ENCODE results near the gene SORL1-AS1.

The SORL1-AS1 gene

GRCh38 chr11:121451178-121451985 is 1.4 kb downstream of the SORL1-AS1 start:
- 0 out of 2 replicates have a peak, but pooled peaks have one; percentile 13 for TF ChIP-seq GATA2 (IDR thresholded peaks at IDR 0.05; ENCODE audit: low read depth, low read length)
- no peak for TF ChIP-seq GATA3 (IDR thresholded peaks at IDR 0.05; ENCODE audit: low read depth, low read length)

- no peak for TF ChIP-seq GATA2 (IDR thresholded peaks at IDR 0.05; ENCODE audit: low read depth, low read length)
- no peak for TF ChIP-seq GATA3 (IDR thresholded peaks at IDR 0.05; ENCODE audit: low read depth, low read length)
These were observed 2.4 kb downstream of the SORL1-AS1 start for GRCh38 chr11:121450401-121450800.

GRCh38 chr11:121449626-121450025 is 3.1 kb downstream of the SORL1-AS1 start:
- TF ChIP-seq GATA2 (IDR thresholded peaks at IDR 0.05; ENCODE audit: low read depth, low read length), result no peak
- TF ChIP-seq GATA3 (IDR thresholded peaks at IDR 0.05; ENCODE audit: low read depth, low read length), result no peak

- no peak for TF ChIP-seq GATA3 (IDR thresholded peaks at IDR 0.05; ENCODE audit: low read depth, low read length)
- no peak for TF ChIP-seq GATA2 (IDR thresholded peaks at IDR 0.05; ENCODE audit: low read depth, low read length)
These were observed 3.6 kb downstream of the SORL1-AS1 start for GRCh38 chr11:121449123-121449522.

- no peak for TF ChIP-seq GATA2 (IDR thresholded peaks at IDR 0.05; ENCODE audit: low read depth, low read length)
- TF ChIP-seq GATA3 (IDR thresholded peaks at IDR 0.05; ENCODE audit: low read depth, low read length), result no peak
These were observed 4.3 kb downstream of the SORL1-AS1 start for GRCh38 chr11:121448431-121448941.

GRCh38 chr11:121448011-121448410 is 4.8 kb downstream of the SORL1-AS1 start:
- TF ChIP-seq GATA2 (IDR thresholded peaks at IDR 0.05; ENCODE audit: low read depth, low read length) (no peak), GATA3 (IDR thresholded peaks at IDR 0.05; ENCODE audit: low read depth, low read length) (no peak)

GRCh38 chr11:121446752-121447156 is 6.0 kb downstream of the SORL1-AS1 start:
- no peak for TF ChIP-seq GATA3 (IDR thresholded peaks at IDR 0.05; ENCODE audit: low read depth, low read length)
- TF ChIP-seq GATA2 (IDR thresholded peaks at IDR 0.05; ENCODE audit: low read depth, low read length), result peak; percentile 40; the same call in 1 of the 2 replicates

- TF ChIP-seq GATA2 (IDR thresholded peaks at IDR 0.05; ENCODE audit: low read depth, low read length), result no peak
- TF ChIP-seq GATA3 (IDR thresholded peaks at IDR 0.05; ENCODE audit: low read depth, low read length), result no peak
These were observed 7.5 kb downstream of the SORL1-AS1 start for GRCh38 chr11:121445071-121445768.

GRCh38 chr11:121444526-121444925 is 8.2 kb downstream of the SORL1-AS1 start:
- TF ChIP-seq GATA2 (IDR thresholded peaks at IDR 0.05; ENCODE audit: low read depth, low read length) (no peak), GATA3 (IDR thresholded peaks at IDR 0.05; ENCODE audit: low read depth, low read length) (no peak)

GRCh38 chr11:121443688-121444275 is 9.0 kb downstream of the SORL1-AS1 start:
- TF ChIP-seq GATA3 (IDR thresholded peaks at IDR 0.05; ENCODE audit: low read depth, low read length) (no peak), GATA2 (IDR thresholded peaks at IDR 0.05; ENCODE audit: low read depth, low read length) (no peak)

- no peak for TF ChIP-seq GATA3 (IDR thresholded peaks at IDR 0.05; ENCODE audit: low read depth, low read length)
- TF ChIP-seq GATA2 (IDR thresholded peaks at IDR 0.05; ENCODE audit: low read depth, low read length), result no peak
These were observed 11.2 kb downstream of the SORL1-AS1 start for GRCh38 chr11:121441521-121441920.

- TF ChIP-seq GATA2 (IDR thresholded peaks at IDR 0.05; ENCODE audit: low read depth, low read length), result no peak
- TF ChIP-seq GATA3 (IDR thresholded peaks at IDR 0.05; ENCODE audit: low read depth, low read length), result no peak
These were observed 13.0 kb downstream of the SORL1-AS1 start for GRCh38 chr11:121439759-121440158.

GRCh38 chr11:121439337-121439736 is 13.4 kb downstream of the SORL1-AS1 start:
- TF ChIP-seq GATA3 (IDR thresholded peaks at IDR 0.05; ENCODE audit: low read depth, low read length) (no peak), GATA2 (IDR thresholded peaks at IDR 0.05; ENCODE audit: low read depth, low read length) (no peak)

- TF ChIP-seq GATA2 (IDR thresholded peaks at IDR 0.05; ENCODE audit: low read depth, low read length) (no peak), GATA3 (IDR thresholded peaks at IDR 0.05; ENCODE audit: low read depth, low read length) (no peak)
These were observed 15.1 kb downstream of the SORL1-AS1 start for GRCh38 chr11:121437686-121438078.
